Loucy (cell line): ENCODE data around the gene LCT.

Experiments used
- CTCF ChIP-seq: fragments of 200-600 bp; sonication (generic); conservative IDR thresholded peaks from 2 replicates; pipeline ENCODE4 v1.5.1; 2014; ENCODE audit warnings: mild to moderate bottlenecking, antibody characterized with exemption, low read length
- EZH2phosphoT487 ChIP-seq: fragments of 200-600 bp; IDR thresholded peaks from 2 replicates; pipeline ENCODE4 v1.6.1; 2018; ENCODE audit warnings: antibody characterized with exemption, mild to moderate bottlenecking, moderate library complexity, borderline replicate concordance

GRCh38 chr2:135882415-135882814 is 45.4 kb upstream of the LCT start:
- no peak for TF ChIP-seq CTCF
- no peak for TF ChIP-seq EZH2phosphoT487
